Hematopoietic multipotent progenitor cell treated with erythropoietin and hydrocortisone succinate and interleukin-3 and kit ligand, for 15 days (in vitro differentiated cells): Measurements from ENCODE around the gene CEBPA.
"Not testable (repeated sequence)": the region's sequence is repeated elsewhere in the genome, so short reads cannot be mapped to it uniquely, and the experiment has no call there.

ENCODE experiments used
- DNase-seq: peaks from one replicate; pipeline ENCODE4 v3.0.0-alpha.2; 2015; ENCODE audit warnings: low spot score

CEBPA gene

DNA sequence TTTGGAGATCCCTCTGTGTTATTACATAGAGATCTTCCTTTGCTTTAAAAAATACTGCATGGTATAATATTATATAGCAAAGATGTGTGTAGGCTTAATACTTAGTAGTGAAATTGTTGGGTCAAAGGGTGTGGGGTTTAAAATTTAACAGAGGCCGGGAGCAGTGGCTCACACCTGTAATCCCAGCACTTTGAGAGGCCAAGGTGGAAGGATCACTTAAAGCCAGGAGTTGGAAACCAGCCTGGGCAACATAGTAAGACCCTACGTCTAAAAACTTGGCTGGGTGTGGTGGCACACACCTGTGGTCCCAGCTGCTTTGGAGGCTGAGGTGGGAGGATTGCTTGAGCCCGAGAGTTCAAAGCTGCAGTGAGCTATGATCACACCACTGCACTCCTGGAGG is 22.3 kb upstream of the CEBPA start:
- no peak for DNase-seq

DNA sequence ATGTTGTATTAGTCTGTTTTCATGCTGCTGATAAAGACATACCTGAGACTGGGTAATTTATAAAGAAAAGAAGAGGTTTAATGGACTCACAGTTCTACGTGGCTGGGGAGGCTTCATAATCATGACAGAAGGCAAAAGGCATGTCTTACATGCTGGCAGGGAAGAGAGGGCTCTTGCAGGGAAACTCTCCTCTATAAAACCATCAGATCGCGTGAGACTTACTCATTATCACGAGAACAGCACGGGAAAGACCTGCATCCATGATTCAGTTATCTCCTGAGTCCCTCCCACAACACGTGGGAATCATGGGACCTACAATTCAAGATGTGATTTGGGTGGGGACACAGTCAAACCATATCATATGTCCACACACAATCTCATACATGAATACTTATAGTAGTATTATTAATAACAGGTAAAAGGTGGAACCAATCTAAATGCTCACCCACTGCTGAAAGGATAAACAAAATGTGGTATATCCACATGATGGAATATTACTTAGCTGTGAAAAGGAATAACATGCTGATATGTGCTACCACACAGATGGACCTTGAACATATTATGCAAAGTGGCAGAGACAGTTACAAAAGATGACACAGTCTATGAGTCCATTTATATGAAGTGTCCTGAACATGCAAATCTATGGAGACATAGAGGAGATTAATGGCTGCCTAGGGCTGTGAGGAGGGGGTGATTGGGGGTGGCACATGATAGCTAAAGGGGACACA is 20.9 kb upstream of the CEBPA start:
- no peak for DNase-seq

DNA sequence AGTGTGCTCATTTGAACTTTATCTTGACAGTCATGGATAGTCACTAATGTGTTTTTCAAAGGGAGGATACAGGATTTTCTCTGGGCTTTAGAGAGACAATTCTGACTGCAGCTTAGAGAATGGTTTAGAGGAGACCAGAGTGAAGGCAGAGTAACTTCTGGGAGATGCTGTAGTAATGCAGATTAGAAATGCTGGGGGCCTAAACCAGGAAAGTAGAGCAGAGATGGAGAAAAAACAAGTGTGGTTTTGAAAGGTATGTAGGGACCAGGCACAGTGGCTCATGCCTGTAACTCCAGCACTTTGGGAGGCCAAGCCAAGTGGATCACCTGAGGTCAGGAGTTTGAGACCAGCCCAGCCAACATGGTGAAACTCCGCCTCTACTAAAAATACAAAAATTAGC is 18.3 kb upstream of the CEBPA start:
- no peak for DNase-seq

DNA sequence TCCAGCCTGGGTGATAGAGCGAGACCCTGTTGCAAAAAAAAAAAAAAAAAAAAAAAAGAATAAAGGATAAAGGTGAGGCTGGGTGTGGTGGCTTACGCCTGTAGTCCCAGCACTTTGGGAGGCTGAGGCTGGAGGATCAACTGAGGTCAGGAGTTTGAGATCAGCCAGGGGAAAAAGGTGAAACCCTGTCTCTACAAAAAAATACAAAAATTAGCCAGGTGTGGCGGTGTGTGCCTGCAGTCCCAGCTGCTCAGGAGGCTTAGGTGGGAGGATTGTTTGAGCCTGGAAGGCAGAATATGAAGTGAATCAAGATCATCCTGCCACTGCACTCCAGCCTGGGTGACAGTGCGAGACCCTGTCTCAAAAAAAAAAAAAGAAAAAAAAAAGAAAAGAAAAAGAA is 15.7 kb upstream of the CEBPA start:
- DNase-seq, result not testable (repeated sequence)

DNA sequence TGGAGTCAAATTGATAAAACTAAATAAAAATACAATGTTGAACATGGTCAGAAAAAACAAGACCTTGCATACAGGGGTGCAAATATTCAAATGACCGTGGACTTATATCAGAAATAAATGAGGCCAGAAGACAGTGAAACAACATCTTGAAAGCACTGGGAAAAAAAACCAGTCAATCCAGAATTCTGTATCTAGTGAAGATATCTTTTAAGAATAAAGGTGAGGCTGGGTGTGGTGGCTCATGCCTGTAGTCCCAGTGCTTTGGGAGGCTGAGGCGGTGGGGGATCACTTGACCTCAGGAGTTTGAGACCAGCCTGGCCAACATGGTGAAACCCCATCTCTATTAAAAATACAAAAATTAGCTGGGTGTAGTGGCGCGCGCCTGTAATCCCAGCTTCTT is 15.2 kb upstream of the CEBPA start:
- no peak for DNase-seq

DNA sequence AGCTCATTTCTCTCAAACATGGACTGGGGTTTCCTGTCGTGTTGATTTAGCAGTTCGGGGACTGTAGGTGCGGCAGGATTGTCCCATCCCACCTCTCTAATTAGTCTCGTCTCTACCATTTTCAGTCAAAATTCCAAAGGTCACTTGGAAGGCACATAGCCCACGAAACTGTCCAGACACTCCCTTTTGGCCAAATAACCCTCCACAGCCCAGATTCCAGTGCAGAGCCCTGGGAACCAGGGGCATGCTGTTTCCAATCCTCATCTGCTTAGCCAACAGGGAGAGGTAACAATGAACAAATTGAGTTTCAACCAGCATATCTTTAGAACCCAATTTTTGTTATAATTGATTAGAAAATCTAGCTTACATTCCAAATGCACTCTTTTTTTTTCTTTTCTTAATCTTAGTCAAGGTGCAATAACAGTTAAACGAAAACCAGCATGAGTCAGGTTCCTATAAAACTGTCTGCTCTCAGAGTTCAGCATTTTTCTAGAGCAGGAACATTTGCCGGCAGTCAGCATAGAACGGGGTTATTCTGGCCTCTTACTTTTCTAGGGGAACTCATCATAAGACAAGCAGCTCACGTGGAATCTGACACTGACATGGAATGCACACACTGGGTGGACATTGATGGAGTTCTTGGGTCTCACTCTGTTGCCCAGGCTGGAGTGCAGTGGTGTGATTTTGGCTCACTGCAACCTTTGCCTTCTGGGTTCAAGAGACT is 14.4 kb upstream of the CEBPA start:
- DNase-seq, result no peak

DNA sequence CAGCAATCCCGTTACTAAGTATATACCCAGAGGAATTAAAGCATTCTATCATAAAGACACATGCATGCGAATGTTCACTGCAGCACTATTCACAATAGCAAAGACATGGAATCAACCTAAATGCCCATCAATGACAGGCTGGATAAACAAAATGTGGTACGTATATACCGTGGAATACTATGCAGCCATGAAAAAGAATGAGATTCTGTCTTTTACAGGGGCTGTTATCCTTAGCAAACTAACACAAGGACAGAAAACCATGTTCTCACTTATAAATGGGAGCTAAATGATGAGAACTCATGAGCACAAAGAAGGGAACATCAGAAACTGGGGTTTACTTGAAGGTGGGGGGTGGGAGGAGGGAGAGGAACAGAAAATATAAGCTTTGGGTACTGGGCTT is 10.5 kb upstream of the CEBPA start:
- not testable (repeated sequence) for DNase-seq

DNA sequence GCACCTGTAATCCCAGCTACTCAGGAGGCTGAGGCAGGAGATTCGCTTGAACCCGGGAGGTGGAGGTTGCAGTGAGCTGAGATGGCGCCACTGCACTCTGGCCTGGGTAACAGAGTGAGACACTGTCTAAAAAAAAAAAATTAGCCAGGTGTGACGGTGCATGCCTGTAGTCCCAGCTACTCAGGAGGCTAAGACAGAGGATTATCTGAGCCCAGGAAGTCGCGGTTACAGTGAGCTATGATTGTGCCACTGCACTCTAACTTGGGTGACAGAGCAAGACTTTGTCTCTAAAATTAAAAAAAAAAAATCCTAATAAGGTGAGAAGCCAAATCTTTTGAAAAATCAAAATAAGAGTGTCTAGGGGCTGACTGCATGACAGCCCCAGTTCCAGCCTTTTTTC is 9.7 kb upstream of the CEBPA start:
- DNase-seq, result no peak

DNA sequence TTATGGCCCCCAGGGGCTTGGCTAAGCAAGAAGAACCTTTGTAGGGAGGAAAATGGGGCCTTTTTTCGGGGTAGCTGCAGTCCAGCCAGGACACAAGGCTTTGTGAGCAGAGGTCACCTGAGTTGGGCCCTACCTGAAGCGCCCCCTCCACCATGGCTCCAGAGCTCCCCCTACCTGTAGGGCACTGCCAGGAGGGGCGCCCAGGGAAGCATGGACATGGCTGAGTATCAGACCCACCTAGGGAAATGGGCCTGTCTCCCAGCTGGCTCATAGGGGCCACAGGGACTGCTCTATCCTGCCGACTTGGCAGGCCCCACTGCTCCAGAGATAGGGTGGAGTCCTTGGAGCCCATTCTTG is 9.0 kb upstream of the CEBPA start:
- DNase-seq, result no peak

DNA sequence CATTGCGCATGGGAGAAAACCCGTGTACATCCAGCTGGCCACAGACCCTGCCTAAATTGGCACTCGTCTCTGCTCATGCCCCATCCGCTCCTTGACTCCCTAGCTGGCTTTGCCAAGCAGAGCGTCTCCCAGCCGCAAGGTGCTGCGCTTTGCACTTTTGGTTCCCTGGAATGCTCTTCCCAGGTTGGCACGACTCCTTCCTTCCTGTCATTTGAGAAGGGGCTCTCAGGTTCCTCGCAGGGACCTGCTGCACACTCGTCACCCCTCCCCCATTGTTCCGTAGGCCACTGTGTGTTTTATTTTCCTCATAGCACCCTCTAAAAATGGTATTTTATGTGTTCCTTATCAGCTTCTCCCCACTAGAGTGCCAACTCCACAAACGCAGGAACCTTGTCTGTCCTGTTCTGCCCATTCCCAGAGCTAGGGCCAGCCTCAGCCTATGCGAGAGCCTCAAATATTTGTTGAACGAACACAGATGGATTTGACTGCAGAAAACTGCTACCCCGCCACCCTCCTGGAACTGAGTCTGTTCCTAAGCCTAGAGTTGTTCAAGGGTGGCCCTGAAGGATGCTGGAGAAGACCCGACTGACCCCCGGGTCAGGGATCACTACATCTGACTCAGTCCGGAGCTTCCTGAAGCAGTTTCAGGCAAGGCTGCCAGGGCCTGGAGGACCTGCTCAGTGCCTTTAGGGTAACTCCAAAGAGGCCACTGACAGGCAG is 8.4 kb upstream of the CEBPA start:
- no peak for DNase-seq

DNA sequence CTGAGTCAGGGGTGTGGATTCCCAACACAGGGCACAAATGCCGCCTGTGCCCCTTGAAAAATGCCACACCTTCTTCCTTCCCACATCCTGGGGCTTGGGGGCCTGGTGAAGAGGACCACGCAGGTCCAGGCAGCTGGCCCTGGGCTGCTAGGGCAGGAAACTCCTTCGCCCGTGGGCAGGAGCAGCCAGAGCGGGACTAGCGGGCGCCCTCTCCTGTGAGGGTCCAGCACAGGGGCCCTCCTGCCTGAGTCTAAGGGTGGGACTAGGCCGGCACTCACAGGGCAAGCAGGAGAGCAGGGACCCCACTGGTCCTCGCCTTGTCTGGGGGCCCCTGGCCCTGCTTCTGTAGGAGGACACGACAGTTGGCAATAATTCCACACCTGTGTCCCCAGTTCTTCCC is 7.5 kb upstream of the CEBPA start:
- DNase-seq, result no peak

DNA sequence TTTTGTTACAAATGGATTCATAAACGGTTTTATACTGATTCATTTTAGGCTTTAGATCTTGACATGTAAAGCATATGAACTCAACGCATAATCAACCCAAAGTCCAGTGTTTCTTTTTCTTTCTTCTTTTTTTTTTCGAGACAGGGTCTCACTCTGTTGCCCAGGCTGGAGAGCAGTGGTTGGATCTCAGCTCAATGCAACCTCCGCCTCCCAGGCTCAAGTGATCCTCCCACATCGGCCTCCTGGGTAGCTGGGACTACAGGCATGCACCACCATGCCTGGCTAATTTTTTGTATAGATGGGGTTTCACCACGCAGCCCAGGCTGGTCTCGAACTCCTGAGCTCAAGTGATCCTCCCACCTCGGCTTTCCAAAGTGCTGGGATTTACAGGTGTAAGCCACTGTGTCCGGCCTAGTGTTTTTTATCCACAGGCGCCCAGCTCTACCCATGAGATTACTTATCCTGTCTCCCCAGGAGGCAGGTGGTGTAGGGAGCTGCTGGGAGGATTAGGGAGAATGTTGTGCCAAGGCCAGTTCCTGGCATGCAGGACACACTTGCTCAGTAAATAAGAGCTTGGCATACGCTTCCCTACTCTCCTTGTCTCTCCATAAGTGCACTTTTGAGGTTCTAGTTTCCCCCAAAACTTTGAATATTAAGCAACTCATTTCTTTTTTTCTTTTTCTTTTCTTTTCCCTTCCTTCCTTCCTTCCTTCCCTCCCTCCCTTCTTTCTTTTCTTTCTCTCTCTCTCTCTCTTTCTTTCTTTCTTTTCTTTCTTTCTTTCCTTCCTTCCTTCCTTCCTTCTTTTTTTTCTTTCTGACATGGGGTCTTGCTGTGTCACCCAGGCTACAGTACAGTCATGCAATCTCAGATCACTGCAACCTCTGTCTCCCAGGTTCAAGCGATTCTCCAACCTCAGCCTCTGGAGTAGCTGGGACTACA is 4.8 kb upstream of the CEBPA start:
- no peak for DNase-seq

DNA sequence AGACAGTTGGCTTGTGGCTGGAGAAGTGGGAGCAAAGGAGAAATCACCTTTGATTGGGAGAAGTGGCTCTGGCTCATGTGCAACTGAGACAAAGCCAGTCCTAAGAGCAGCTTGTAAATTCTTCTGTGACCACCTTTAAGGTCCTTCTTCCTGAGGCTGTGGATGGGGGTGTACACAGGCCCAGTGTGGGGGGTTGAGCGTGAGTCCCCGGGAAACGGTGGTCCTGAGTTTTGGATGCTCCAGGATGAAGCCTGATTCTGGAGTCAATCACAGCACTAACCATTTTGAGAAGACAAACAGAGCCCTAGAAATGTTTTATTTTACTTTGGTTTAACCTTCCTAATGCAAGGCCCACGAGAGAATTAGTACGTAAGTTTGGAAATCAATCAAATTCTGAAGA is 3.9 kb upstream of the CEBPA start:
- no peak for DNase-seq

DNA sequence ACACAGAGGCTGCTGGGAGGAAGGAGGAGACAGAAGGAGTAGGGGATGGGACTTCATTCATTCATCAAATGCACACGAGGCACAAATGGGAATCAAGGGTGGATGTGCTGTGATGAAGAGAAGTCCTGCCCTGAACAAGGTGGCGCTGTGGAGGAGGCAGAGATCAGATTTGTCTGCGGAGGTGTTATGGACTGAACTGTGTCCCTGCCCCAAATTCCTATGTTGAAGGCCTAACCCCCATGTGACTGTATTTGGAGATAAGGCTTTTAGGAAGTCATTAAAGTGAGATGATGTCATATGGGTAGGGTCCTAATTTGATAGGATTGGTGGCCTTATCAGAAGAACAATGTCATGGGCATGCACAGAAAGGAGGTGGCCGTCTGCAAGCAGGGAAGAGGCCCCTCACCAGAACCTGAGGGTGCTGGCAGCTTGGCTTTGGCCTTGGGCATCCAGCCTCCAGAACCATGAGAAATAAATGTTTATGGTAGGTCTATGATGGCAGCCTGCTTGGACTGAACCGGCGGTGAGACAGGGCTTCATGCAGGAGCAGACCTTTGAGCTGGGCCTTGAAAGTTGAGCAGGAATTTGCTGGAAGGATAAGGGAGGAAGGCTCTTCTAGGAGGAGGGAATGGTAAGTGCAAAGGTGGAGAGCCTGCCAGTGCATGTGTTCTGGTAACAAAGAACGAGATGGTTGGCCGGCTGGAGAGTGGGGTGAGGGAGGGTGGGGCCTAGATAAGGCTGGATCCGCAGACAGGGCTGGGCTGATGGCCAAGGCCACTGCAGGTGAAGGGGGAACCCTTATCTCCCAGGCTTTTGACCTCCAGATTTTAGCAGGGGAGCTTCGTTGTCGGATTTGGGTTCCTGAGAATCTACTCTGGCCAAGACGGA is 2.7 kb upstream of the CEBPA start:
- DNase-seq, result no peak

DNA sequence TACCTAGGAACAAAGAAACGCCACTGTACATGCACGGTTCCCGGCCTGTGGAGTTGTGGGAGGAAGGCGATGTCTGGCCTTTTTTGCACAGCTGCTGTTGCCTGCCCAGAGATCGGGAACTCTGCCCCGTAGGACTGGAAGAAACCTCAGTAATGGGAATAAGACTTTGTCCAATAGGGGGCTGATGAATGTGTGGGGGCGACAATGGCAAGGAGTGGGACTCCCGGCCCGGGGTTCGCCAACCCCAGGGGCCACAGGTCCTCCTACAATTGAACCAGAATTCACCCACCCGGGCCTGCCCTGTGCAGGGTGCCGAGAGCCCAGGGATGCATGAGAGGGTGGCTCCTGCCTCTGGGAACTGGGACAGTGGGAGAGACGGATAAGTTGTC is 2.0 kb upstream of the CEBPA start:
- DNase-seq, result no peak

DNA sequence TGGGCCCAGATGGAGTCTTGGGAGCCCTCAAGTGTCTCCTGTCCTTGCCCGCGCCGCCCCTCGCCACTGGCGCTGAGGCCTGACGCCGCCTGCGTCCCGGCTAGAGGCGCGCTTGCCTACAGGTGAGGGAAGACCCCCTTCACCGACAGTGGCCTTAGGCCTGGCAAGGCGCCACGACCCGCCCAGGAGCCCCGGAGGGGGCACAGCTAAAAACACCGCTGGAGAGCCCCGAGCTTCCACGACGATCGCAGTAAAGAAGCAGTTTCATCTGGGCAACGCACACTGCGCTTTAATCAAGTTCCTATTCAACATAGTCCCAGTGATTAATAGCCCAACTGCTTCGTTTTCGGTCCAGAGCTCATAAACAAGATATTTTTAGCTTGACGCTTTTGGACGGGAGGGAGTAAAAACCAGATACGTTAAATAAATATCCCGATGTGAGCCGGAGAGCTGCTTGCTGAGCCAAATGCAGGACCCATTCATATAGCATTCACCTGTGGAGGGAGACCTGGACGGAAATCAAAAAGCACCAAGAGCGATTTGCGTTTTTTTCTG is 1.5 kb upstream of the CEBPA start:
- DNase-seq, result no peak

DNA sequence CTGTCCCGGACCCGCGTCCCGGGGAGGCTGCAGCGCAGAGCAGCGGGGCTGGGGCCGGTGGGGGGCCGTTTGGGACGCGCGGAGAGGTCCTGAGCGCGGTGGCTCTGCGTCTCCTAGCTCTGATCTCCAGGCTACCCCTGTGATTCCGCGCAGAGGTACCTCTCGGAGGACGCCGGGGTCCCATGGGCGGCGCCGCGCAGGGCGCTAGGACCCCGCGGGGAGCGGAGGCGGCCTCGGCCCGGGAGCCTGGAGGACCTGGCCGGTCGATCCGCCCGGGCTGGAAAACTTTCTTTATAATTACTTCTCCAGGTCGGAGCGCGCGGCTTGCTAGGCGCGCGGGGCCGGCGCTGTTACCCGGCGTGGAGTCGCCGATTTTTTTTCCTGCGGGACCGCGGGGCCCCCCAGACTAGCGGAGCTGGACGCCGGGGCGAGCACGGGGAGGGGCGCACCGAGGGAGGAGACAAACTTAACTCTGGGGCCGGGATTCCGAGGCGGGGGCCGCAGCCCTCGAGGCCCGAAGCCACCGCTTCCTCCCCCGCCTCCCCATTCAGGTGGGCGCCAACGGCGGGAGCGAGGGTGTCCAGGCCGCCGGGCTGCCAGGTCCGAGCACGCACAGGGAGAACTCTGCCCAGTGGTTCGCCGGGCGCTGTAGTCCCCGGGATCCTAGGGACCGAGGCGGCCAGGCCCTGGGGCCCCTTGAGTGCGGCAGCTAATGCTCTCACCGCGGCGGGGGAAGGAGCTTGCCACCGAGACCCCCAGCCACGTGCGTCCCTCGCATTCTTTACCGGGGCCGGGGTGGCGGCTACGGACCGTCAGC is 848 bp upstream of the CEBPA start:
- DNase-seq, result no peak

DNA sequence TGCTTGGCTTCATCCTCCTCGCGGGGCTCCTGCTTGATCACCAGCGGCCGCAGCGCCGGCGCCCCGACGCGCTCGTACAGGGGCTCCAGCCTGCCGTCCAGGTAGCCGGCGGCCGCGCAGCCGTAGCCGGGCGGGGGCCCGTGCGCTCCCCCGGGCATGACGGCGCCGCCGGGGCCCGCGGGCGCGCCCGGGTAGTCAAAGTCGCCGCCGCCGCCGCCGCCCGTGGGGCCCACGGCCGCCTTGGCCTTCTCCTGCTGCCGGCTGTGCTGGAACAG is 497 bp downstream of the CEBPA start:
- no peak for DNase-seq

DNA sequence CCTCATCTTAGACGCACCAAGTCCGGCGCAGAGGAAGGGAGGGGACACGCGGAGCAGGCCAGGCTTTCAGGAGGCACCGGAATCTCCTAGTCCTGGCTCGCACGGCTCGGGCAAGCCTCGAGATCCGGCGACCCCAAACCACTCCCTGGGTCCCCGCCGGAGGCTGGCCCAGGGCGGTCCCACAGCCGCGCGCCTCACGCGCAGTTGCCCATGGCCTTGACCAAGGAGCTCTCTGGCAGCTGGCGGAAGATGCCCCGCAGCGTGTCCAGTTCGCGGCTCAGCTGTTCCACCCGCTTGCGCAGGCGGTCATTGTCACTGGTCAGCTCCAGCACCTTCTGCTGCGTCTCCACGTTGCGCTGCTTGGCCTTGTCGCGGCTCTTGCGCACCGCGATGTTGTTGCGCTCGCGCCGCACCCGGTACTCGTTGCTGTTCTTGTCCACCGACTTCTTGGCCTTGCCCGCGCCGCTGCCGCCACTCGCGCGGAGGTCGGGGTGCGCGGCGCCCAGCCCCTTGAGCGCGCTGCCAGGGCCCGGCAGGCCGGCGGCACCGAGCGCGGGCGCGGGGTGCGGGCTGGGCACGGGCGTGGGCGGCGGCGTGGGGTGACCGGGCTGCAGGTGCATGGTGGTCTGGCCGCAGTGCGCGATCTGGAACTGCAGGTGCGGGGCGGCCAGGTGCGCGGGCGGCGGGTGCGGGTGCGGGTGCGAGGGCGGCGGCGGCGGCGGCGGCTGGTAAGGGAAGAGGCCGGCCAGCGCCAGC is 1.0 kb downstream of the CEBPA start:
- DNase-seq, result no peak

DNA sequence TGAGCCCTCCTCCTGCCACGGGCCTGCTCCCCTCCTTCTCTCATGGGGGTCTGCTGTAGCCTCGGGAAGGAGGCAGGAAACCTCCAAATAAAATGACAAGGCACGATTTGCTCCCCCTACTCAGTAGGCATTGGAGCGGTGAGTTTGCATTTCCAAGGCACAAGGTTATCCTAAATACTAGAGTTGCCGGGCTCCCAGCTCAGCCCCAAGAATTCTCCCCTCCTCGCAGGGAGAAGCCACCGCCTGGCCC is 1.5 kb downstream of the CEBPA start:
- DNase-seq, result no peak
